Nephron (organoid): ENCODE data around the gene CSH2.
"Not testable (repeated sequence)": the region's sequence is repeated elsewhere in the genome, so short reads cannot be mapped to it uniquely, and the experiment has no call there.

Experiments
- H3K27ac Mint-ChIP-seq, 3 experiments: 2 replicates each; pipeline ENCODE4 v1.8.0; 2020; ENCODE audit warnings: mixed read lengths in 3 of 3, mild to moderate bottlenecking in 2 of 3, moderate library complexity in 1 of 3
- H3K27me3 Mint-ChIP-seq: 2 replicates; pipeline ENCODE4 v1.8.0; 2021; ENCODE audit warnings: low read depth, mild to moderate bottlenecking, moderate library complexity, mixed read lengths
- H3K36me3 Mint-ChIP-seq: 2 replicates; pipeline ENCODE4 v1.8.0; 2020; ENCODE audit warnings: low read depth, mixed read lengths
- H3K4me1 Mint-ChIP-seq: 2 replicates; pipeline ENCODE4 v1.8.0; 2020; ENCODE audit warnings: mixed read lengths
- H3K4me3 Mint-ChIP-seq, 3 experiments: 2 replicates each; pipeline ENCODE4 v1.8.0; 2020; ENCODE audit warnings: mild to moderate bottlenecking in 3 of 3, mixed read lengths in 3 of 3, moderate library complexity in 2 of 3
- H3K9me3 Mint-ChIP-seq: 2 replicates; pipeline ENCODE4 v1.8.0; 2020; ENCODE audit warnings: mixed read lengths
- CTCF ChIP-seq, 3 experiments: fragments of 200-600 bp; sonication (generic); IDR thresholded peaks; one replicate each; pipeline ENCODE4 v1.5.0; 2021; ENCODE audit warnings: antibody characterized with exemption in 3 of 3; ENCODE audit not compliant: unreplicated experiment in 3 of 3

CSH2 gene

GRCh38 chr17:63869491-63870291 lies 3.8 kb downstream of the CSH2 start:
- not testable (repeated sequence) for H3K4me1 Mint-ChIP-seq, H3K9me3 Mint-ChIP-seq, H3K27ac Mint-ChIP-seq, H3K27me3 Mint-ChIP-seq, H3K36me3 Mint-ChIP-seq, H3K4me3 Mint-ChIP-seq

DNA sequence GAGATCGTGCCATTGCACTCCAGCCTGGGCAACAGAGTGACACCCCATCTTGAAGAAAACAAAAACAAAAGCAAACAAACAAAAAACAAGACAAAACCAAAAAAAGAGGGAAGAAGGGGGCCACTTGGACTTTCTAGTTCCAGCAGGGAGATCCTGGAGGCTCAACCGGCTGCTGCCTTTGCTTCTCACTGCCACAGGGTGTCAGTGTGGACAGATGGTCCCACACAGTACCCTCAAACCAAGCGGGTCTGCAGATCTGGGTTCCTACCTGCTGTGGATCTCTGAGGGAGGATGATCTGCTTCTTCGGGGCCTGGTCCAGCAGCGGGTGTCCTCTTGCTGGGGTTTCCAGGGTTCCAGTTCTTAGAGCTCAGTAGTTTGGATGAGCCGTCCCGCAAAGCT lies 6.9 kb downstream of the CSH2 start:
- not testable (repeated sequence) for H3K4me3 Mint-ChIP-seq, H3K9me3 Mint-ChIP-seq, H3K27ac Mint-ChIP-seq, H3K36me3 Mint-ChIP-seq, H3K27me3 Mint-ChIP-seq, H3K4me1 Mint-ChIP-seq

DNA sequence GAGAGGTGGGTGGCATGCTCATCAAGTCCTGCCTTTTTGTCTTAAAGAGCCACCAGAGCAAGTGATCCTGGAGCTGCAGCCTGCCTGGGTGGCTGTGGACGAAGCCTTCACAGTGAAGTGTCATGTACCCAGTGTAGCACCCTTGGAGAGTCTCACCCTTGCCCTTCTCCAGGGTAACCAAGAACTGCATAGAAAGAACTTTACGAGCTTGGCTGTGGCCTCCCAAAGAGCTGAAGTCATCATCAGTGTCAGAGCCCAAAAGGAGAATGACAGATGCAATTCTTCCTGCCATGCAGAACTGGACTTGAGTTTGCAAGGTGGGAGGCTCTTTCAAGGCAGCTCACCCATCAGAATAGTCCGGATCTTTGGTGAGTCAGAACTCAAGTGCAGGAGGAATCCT lies 14.2 kb downstream of the CSH2 start:
- no peaks in the 10 kb centered on the region for H3K9me3 Mint-ChIP-seq
- no peak overlapping the region for H3K4me3 Mint-ChIP-seq
- no peak overlapping the region for H3K27ac Mint-ChIP-seq
- no peaks in the 10 kb centered on the region for H3K36me3 Mint-ChIP-seq
- no peaks in the 10 kb centered on the region for H3K4me1 Mint-ChIP-seq
- peaks cover 26% of the 10 kb centered on the region for H3K27me3 Mint-ChIP-seq
- no peak for TF ChIP-seq CTCF (IDR thresholded peaks at IDR 0.05; ENCODE audit: unreplicated experiment in 3 of 3)

GRCh38 chr17:63856425-63856824 lies 17.1 kb downstream of the CSH2 start:
- not testable (repeated sequence) for H3K4me1 Mint-ChIP-seq, H3K36me3 Mint-ChIP-seq, H3K27ac Mint-ChIP-seq, H3K9me3 Mint-ChIP-seq, H3K4me3 Mint-ChIP-seq
- peaks cover 26% of the 10 kb centered on the region for H3K27me3 Mint-ChIP-seq

DNA sequence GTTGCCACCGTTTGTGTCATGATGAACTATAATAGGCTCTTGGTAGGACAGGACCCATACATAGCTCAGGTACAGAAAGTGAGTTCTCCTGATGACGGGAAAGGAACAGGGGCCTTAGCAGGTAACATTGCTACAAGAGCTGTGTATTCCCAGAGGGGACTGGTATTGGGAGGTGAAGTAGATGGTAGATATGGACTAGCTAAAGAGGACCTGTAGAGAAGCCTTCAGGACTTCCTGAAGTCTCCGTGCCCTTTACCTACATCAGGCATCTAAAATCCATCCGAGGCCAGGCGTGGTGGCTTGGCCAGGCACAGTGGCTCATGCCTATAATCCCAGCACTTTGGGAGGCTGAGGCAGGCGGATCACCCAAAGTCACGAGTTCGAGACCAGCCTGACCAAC lies 18.3 kb downstream of the CSH2 start:
- TF ChIP-seq CTCF (IDR thresholded peaks at IDR 0.05; ENCODE audit: unreplicated experiment in 3 of 3), result no peak
- H3K9me3 Mint-ChIP-seq, result no peaks in the 10 kb centered on the region
- peaks cover 25% of the 10 kb centered on the region for H3K27me3 Mint-ChIP-seq
- H3K27ac Mint-ChIP-seq, result no peak overlapping the region
- no peak overlapping the region for H3K4me3 Mint-ChIP-seq
- H3K36me3 Mint-ChIP-seq, result no peaks in the 10 kb centered on the region
- no peaks in the 10 kb centered on the region for H3K4me1 Mint-ChIP-seq

DNA sequence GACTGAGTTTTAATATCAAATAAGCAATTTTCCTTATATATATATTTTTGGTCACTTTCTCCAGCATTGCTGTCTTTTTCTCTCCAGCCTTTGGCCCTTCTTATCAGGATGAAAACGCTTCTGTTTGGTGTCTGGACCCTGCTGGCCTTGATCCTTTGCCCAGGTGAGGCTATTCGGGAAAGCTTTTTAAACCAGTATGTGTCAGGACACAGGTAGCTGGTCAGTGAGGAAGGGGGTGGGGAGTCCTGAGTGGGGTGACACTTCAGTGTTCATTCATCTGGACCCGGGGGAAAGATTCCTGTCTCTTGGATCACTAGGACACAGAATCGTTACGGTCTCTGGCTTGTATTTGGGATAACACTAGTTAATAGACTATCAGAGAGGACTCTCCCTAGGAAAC lies 18.8 kb downstream of the CSH2 start:
- Mint-ChIP-seq H3K9me3 (no peaks in the 10 kb centered on the region), H3K4me3 (no peak overlapping the region)
- no peak for TF ChIP-seq CTCF (IDR thresholded peaks at IDR 0.05; ENCODE audit: unreplicated experiment in 3 of 3)

GRCh38 chr17:63853260-63853659 lies 20.2 kb downstream of the CSH2 start:
- no peak overlapping the region for H3K27ac Mint-ChIP-seq
- H3K4me3 Mint-ChIP-seq, result no peak overlapping the region
- peaks cover 5% of the 10 kb centered on the region for H3K4me1 Mint-ChIP-seq
- TF ChIP-seq CTCF (IDR thresholded peaks at IDR 0.05; ENCODE audit: unreplicated experiment in 3 of 3), result no peak
- no peaks in the 10 kb centered on the region for H3K36me3 Mint-ChIP-seq
- no peaks in the 10 kb centered on the region for H3K9me3 Mint-ChIP-seq
- peaks cover 18% of the 10 kb centered on the region for H3K27me3 Mint-ChIP-seq

More for the DNA sequence above, 18.8 kb downstream of the CSH2 start:
- no peaks in the 10 kb centered on the region for H3K4me1 Mint-ChIP-seq
- H3K27ac Mint-ChIP-seq, result no peak overlapping the region
- peaks cover 22% of the 10 kb centered on the region for H3K27me3 Mint-ChIP-seq
- H3K36me3 Mint-ChIP-seq, result no peaks in the 10 kb centered on the region
